ENCODE measurements around the gene CCDC38. TPM values are rescaled to one million over a fixed set of nuclear protein-coding genes. Genes with fewer than 3 reads are reported as not detected.
"Not testable (repeated sequence)": the region's sequence is repeated elsewhere in the genome, so short reads cannot be mapped to it uniquely, and the experiment has no call there.

CCDC38 gene
- under 1 TPM in 1 of 2 donors, not detected in 1; 0.24 TPM for total RNA-seq
- long read RNA-seq, result 0 reads

- peak; percentile 84 for DNase-seq
- peak; percentile 98 to 99 for ATAC-seq
- intact Hi-C loops (cut with DNase I), result no loop called here
These were observed at the start of gene CCDC38 for GRCh38 chr12:95942524-95943329. Gene CCDC38, minus strand, starts transcription at chr12:95942614. Its CDS starts 6,105 bp downstream, at chr12:95936509.

GRCh38 chr12:95990136-95990535, 47.7 kb upstream of the CCDC38 start:
- DNase-seq, result no peak
- no peak for ATAC-seq
- intact Hi-C loops (cut with DNase I), result loop anchor here in 1 of 2 donors (5.0 kb wide), 1 partner anchor 163 kb away; no protein-coding TSS in a partner anchor

GRCh38 chr12:95989504-95990123, 47.2 kb upstream of the CCDC38 start:
- no peak for DNase-seq
- ATAC-seq, result no peak
- intact Hi-C loops (cut with DNase I), result loop anchor here in 1 of 2 donors (5.0 kb wide), 1 partner anchor 162 kb away; no protein-coding TSS in a partner anchor

- DNase-seq (no peak), ATAC-seq (no peak)
- intact Hi-C loops (cut with DNase I), result no loop called here
These were observed 46.3 kb upstream of the CCDC38 start for GRCh38 chr12:95988506-95989275.

- no peak for ATAC-seq
- intact Hi-C loops (cut with DNase I), result no loop called here
These were observed 44.5 kb upstream of the CCDC38 start for GRCh38 chr12:95986635-95987570.

GRCh38 chr12:95984682-95985081, 42.3 kb upstream of the CCDC38 start:
- DNase-seq (no peak), ATAC-seq (no peak)
- intact Hi-C loops (cut with DNase I), result no loop called here

More at GRCh38 chr12:95986635-95987570, 44.5 kb upstream of the CCDC38 start:
- no peak for DNase-seq

- ATAC-seq, result no peak
- no peak for DNase-seq
- intact Hi-C loops (cut with DNase I), result no loop called here
These were observed 40.2 kb upstream of the CCDC38 start for GRCh38 chr12:95982602-95983001.

- intact Hi-C loops (cut with DNase I), result no loop called here
- DNase-seq, result no peak
These were observed 38.0 kb upstream of the CCDC38 start for GRCh38 chr12:95980437-95980836.

GRCh38 chr12:95978774-95979173, 36.4 kb upstream of the CCDC38 start:
- intact Hi-C loops (cut with DNase I), result no loop called here
- ATAC-seq, result no peak
- DNase-seq, result no peak

More at GRCh38 chr12:95980437-95980836, 38.0 kb upstream of the CCDC38 start:
- ATAC-seq, result no peak

GRCh38 chr12:95978351-95978750, 35.9 kb upstream of the CCDC38 start:
- no peak for DNase-seq
- no peak for ATAC-seq
- intact Hi-C loops (cut with DNase I), result no loop called here

GRCh38 chr12:95977764-95978305, 35.4 kb upstream of the CCDC38 start:
- intact Hi-C loops (cut with DNase I), result no loop called here
- no peak for ATAC-seq
- DNase-seq, result no peak

GRCh38 chr12:95976416-95976832, 34.0 kb upstream of the CCDC38 start:
- no peak for DNase-seq
- no peak for ATAC-seq
- intact Hi-C loops (cut with DNase I), result no loop called here

GRCh38 chr12:95975491-95975890, 33.1 kb upstream of the CCDC38 start:
- intact Hi-C loops (cut with DNase I), result no loop called here
- no peak for ATAC-seq
- DNase-seq, result no peak

- DNase-seq, result no peak
- intact Hi-C loops (cut with DNase I), result no loop called here
- no peak for ATAC-seq
These were observed 31.9 kb upstream of the CCDC38 start for GRCh38 chr12:95974358-95974757.

GRCh38 chr12:95972832-95973456, 30.5 kb upstream of the CCDC38 start:
- ATAC-seq (no peak), DNase-seq (no peak)
- intact Hi-C loops (cut with DNase I), result no loop called here

GRCh38 chr12:95970905-95971304, 28.5 kb upstream of the CCDC38 start:
- no peak for DNase-seq
- intact Hi-C loops (cut with DNase I), result no loop called here
- no peak for ATAC-seq

- intact Hi-C loops (cut with DNase I); DNase-seq; ATAC-seq: not testable (repeated sequence)
These were observed 26.7 kb upstream of the CCDC38 start for GRCh38 chr12:95969116-95969515.

GRCh38 chr12:95967301-95967700, 24.9 kb upstream of the CCDC38 start:
- ATAC-seq (no peak), DNase-seq (no peak)
- intact Hi-C loops (cut with DNase I), result no loop called here

Measured in left cardiac atrium (tissue), 4 donors.